Measurements from ENCODE around the gene PRKAG2.

PRKAG2 gene

GRCh38 chr7:151744656-151745638, 132.0 kb downstream of the PRKAG2 start:
- peak; percentile 96 for DNase-seq (ENCODE audit: low spot score)

DNA sequence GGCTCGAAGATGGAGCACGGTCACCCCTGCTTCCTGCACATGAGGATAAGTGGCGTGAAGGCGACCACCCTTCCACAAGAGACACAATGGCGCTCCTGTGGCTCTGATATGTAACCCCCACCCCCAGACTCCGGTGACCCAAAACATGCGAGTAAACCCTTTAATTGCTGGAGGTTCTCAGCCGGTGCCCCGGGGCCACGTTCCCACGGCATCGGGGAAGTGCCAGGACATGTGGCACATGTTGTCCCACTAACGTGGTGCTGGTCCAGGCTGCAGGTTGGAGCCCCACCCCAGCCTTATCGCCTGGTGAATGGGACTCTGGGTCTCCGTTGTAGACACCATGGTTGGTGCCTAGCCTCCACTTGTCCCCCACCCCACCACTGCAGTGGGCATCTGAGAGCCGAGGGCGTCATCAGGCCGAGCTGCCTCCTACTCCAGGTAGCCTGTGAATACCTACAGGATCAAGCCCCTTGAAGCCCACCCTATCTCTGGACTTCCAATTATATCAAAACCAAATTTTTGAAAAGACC, 132.8 kb downstream of the PRKAG2 start:
- no peak for DNase-seq (ENCODE audit: low spot score)

- no peak for DNase-seq (ENCODE audit: low spot score)
These were observed 133.4 kb downstream of the PRKAG2 start for GRCh38 chr7:151743481-151743983.

DNA sequence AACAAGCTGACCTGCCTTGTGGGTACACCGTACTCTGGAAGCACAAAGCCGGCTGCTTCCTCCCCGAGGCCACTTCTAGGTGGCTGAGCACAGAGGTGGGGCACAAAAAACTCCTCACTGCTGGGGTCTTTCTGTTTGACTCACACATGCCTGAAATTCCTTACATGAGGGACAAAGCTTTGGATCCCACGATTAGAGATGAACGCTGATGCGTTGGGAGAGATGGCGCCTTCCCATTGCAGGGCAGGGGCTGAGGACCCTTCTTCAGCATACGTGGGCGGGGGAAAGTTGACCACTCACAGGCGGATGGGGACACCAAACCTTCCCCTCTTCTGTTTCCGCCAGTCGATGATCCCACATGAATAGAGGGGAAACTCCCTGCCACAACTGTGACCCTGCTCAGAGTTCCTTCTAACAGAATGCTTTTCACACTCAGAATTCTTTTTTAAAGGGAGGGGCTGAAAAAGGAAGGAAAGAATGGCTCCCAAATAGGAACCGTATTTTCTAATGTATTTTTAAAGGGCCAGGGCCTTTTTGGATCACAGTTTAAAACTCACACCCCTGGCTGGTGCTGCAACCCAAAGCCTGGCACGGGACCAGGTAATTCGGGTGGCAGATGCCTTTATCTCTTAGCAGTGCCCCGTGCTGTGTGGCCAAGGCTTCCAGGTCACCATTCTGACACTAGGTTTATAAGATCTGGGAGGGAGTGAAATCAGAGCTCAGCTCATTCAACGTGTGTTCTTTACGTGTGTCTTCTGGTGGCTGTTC, 134.0 kb downstream of the PRKAG2 start:
- no peak for DNase-seq (ENCODE audit: low spot score)

DNA sequence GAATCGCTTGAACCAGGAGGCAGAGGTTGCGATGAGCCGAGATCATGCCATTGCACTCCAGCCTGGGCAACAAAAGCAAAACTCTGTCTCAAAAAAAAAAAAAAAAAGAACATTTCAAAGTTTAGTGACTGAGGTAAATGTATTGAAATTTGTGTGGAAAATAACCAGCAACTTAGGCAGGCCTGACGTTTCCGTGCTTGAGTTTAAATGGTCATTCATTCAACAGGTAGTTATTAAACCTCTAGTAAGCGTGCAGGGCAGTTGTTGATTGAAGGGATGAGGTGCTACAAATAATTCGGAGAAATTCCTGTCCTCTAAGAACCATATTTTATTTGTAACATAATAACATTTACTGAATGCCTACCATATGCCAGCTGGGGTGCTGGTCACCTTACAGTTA, 135.3 kb downstream of the PRKAG2 start:
- no peak for DNase-seq (ENCODE audit: low spot score)

DNA sequence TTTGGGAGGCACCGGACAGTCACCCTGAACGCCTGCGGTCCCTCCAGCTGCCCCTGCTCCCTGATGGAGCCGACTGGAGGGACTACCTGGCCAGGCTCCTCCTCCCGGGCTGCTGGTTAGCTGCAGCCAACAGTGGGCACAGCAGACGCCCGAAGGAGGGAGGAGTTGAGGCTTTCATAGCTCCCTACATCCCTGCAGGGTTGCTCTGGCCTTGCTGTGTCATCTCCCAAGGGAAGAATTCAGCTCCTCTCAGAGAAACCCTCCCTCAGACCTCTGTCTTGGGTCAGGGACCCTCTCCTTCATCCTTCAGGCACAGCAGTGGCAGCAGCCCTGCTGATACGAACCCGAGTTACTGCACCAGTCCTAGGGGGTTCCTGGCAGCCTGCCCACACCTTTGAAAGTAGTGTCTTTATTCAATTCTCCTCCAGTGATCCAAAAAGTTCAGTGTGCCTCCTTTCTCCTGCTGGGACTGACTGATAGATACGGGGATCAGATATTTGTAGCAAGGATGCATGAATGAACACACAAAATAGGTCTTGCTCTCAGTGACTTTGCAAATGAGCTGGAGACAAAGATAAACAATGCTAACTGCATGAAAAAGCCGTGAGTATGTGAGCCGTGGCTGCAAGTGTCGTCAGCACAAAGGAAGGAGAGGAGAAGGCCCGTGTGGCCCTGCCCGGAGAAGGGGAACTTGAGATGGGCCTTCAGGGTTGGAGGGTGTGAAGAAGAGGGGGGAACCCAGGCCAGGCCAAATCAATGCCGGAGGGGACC, 136.6 kb downstream of the PRKAG2 start:
- no peak for DNase-seq (ENCODE audit: low spot score)

- DNase-seq (ENCODE audit: low spot score), result no peak
These were observed 138.0 kb downstream of the PRKAG2 start for GRCh38 chr7:151738925-151739324.

- DNase-seq (ENCODE audit: low spot score), result peak; percentile 91
These were observed 140.5 kb downstream of the PRKAG2 start for GRCh38 chr7:151736403-151736909.

- DNase-seq (ENCODE audit: low spot score), result no peak
These were observed 141.0 kb downstream of the PRKAG2 start for GRCh38 chr7:151735851-151736402.

GRCh38 chr7:151735186-151735850, 141.6 kb downstream of the PRKAG2 start:
- DNase-seq (ENCODE audit: low spot score), result no peak

GRCh38 chr7:151732834-151733592, 143.9 kb downstream of the PRKAG2 start:
- DNase-seq (ENCODE audit: low spot score), result no peak

GRCh38 chr7:151732292-151732691, 144.6 kb downstream of the PRKAG2 start:
- DNase-seq (ENCODE audit: low spot score), result no peak

DNA sequence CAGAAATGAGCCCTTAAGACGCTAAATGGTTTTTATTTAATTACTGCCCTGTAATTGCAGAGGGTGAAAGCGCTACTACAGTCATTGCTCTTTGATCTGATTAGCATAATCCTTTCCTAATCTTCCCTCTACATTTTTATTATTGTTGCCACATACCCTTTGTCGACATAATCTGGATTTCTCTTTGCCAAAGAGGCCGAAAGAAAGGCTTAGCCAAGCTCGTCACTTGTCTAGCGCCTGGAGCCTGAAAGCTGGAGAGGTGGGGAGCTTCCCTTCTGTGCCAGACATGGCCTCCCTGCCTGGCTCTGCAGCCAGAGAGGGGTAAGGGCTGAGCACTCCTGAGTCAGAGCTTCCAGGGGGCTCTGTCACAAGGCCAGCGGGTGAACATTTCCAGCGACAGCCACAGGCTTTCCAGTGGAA, 145.9 kb downstream of the PRKAG2 start:
- DNase-seq (ENCODE audit: low spot score), result no peak

GRCh38 chr7:151730591-151730990, 146.3 kb downstream of the PRKAG2 start:
- no peak for DNase-seq (ENCODE audit: low spot score)

- DNase-seq (ENCODE audit: low spot score), result no peak
These were observed 147.4 kb downstream of the PRKAG2 start for GRCh38 chr7:151729521-151729921.

- no peak for DNase-seq (ENCODE audit: low spot score)
These were observed 148.2 kb downstream of the PRKAG2 start for GRCh38 chr7:151728746-151729145.

DNA sequence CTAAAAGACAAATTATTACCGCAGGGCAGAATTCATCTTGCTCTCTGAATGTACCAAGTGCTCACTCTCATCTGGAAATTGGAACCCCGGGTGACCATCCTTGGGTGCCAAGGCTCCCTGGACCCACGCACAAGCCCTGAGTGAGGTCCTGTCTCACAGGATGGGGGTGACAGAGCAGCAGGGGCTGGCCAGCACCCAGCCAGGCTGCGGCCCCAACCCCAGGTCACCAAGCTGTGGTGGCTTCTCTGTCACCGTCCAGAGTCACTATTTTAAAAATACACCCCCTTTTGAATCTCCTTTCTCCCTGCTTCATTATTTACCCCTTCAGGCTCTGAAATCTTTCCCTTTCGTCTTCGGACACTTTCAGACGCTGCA, 148.6 kb downstream of the PRKAG2 start:
- DNase-seq (ENCODE audit: low spot score), result no peak

DNA sequence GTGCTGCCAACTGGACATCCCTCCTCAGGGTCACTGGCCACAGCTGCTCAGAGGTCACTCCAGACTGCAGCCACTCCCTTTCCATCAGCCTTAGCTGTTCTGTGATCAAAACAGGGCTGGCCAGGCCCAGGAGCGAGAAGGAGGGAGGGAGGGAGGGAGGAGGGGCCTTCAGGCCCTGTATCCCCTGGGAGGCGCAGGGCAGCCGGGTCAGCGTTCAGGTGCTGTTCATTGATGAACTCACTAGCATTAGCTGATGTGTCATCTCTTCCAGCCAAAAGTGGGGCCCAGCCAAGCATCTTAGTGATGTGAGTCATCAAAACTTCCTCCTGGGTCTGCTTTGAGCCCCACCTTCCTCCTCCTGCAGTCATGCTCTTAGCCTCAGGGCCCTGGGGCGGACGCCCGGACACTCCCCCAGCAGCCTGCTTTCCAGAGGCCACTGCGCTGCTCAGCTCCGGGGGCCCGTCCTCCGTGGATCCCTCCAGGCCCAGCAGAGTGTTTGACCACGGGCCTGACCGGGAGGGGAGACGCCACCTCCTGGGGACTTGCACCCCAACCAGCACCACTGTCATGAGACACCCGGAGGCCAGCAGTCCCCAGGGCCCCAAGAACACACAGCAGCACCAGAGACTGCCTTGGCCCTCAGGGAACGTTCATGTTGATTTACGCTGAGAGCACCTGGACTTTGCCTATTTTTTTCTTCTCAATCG, 149.2 kb downstream of the PRKAG2 start:
- peak; percentile 100 for DNase-seq (ENCODE audit: low spot score)

All from RKO (cell line).